HG03521 (cell line): Measurements from ENCODE around the gene LYPD4.

Source experiments
- ATAC-seq: cut with Tn5 transposase; IDR thresholded peaks from one replicate; pipeline ENCODE4 v1.9.1; 2021; ENCODE audit warnings: mild to moderate bottlenecking, moderate library complexity; ENCODE audit not compliant: unreplicated experiment

The LYPD4 gene

GRCh38 chr19:41844601-41845000 lies at the start of gene LYPD4:
Gene LYPD4, minus strand, starts transcription at chr19:41844683. Its CDS starts 5,398 bp downstream, at chr19:41839285.
- ATAC-seq: no peak

GRCh38 chr19:41893899-41894298 lies 49.4 kb upstream of the LYPD4 start:
- ATAC-seq: no peak

GRCh38 chr19:41892173-41892902 lies 47.9 kb upstream of the LYPD4 start:
- no peak for ATAC-seq

GRCh38 chr19:41890936-41891335 lies 46.5 kb upstream of the LYPD4 start:
- ATAC-seq: no peak

GRCh38 chr19:41889896-41890295 lies 45.4 kb upstream of the LYPD4 start:
- ATAC-seq: no peak

- ATAC-seq: no peak
Measured at GRCh38 chr19:41888926-41889325, 44.4 kb upstream of the LYPD4 start.

- ATAC-seq: no peak
Measured at GRCh38 chr19:41887711-41888382, 43.4 kb upstream of the LYPD4 start.

- ATAC-seq: no peak
Measured at GRCh38 chr19:41886761-41887710, 42.6 kb upstream of the LYPD4 start.

- ATAC-seq: peak; percentile 68
Measured at GRCh38 chr19:41883821-41884733, 39.6 kb upstream of the LYPD4 start.

GRCh38 chr19:41883463-41883820 lies 39.0 kb upstream of the LYPD4 start:
- no peak for ATAC-seq

- no peak for ATAC-seq
Measured at GRCh38 chr19:41882568-41883462, 38.3 kb upstream of the LYPD4 start, which contains the start of gene ARHGEF1. Gene ARHGEF1, plus strand, starts transcription at chr19:41883184. Its CDS starts 4,899 bp downstream, at chr19:41888083.

- no peak for ATAC-seq
Measured at GRCh38 chr19:41880329-41880708, 35.8 kb upstream of the LYPD4 start.

GRCh38 chr19:41879670-41880328 lies 35.3 kb upstream of the LYPD4 start:
- no peak for ATAC-seq

- no peak for ATAC-seq
Measured at GRCh38 chr19:41879080-41879479, 34.6 kb upstream of the LYPD4 start.

GRCh38 chr19:41877916-41878905 lies 33.7 kb upstream of the LYPD4 start:
- ATAC-seq: no peak

- ATAC-seq: peak; percentile 63
Measured at GRCh38 chr19:41876847-41877832, 32.7 kb upstream of the LYPD4 start, which contains the start of gene CD79A. Gene CD79A, plus strand, starts transcription at chr19:41877279. Its CDS starts 26 bp downstream, at chr19:41877305.
